Cardiac muscle cell (in vitro differentiated cells and primary cell): ENCODE results near the gene ANKRD11. TPM values are rescaled to one million over a fixed set of nuclear protein-coding genes. Genes with fewer than 3 reads are reported as not detected.

Experiments
- DNase-seq, 2 donors: peaks; one replicate each; pipeline versions ENCODE4 v3.0.0 to v3.0.0-alpha.2; 2010 to 2017; ENCODE audit warnings: low read depth in 1 of 2, low spot score in 1 of 2
- H3K27ac ChIP-seq: fragments of 200-600 bp; sonication (generic); 2 replicates; pipeline ENCODE4 v1.5.1; 2016
- H3K27me3 ChIP-seq: fragments of 200-600 bp; sonication (generic); 2 replicates; pipeline ENCODE4 v1.6.0; 2016; ENCODE audit warnings: control low read depth
- H3K36me3 ChIP-seq: fragments of 200-600 bp; sonication (generic); 2 replicates; pipeline ENCODE4 v1.5.1; 2016; ENCODE audit warnings: control low read depth
- H3K4me1 ChIP-seq: fragments of 200-600 bp; sonication (generic); 2 replicates; pipeline ENCODE4 v1.8.1; 2017; ENCODE audit warnings: low read depth, mild to moderate bottlenecking, mixed run types
- H3K4me3 ChIP-seq: fragments of 200-600 bp; sonication (generic); 2 replicates; pipeline ENCODE4 v1.5.1; 2016; ENCODE audit warnings: mild to moderate bottlenecking
- H3K9me3 ChIP-seq: fragments of 200-600 bp; sonication (generic); 2 replicates; pipeline ENCODE4 v1.5.1; 2017; ENCODE audit warnings: low read depth, mild to moderate bottlenecking, control low read depth
- polyA plus RNA-seq: library from polyadenylated mRNA; unstranded; fragments of >200 nt; fragmentation: Nextera tagmentation; extraction: Ambion mirVana; gene quantifications from 2 replicates; pipeline ENCODE4 v1.2.1, GENCODE V29; 2016
- total RNA-seq: library from RNA; depleted of rRNA; stranded (reverse); fragments of >200 nt; gene quantifications from 2 replicates; pipeline ENCODE4 v1.2.3, GENCODE V29; 2016
- TF ChIP-seq, protein P1 (sequence below): IDR thresholded peaks from 2 replicates; pipeline ENCODE4 v1.5.1; 2012; ENCODE audit warnings: low read depth, mild to moderate bottlenecking, low read length

The ANKRD11 gene
- total and polyA plus RNA-seq, 2 experiments from 2014 or later: 111 to 131 TPM

DNA sequence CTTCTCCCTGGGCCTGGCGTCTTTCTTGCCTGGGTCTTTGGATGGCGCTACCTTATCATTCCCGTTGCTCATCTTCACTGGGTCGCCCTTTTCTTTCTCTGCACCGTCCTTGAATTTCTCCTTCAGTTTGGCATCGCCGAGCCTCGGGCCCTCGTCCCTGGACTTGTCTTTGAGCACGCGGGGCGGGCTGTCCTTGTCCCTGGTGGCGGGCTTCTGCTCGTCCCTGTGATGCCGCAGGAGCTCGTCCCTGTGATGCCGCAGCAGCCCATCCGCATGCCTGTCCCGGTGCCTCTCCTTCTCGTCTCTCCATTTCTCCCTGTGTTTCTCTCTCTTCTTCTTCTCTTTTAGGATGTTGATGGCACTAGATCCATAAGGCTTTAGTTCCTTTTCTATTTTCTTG, 208.5 kb downstream of the ANKRD11 start:
- Histone ChIP-seq H3K36me3 (peaks cover 40% of the 10 kb centered on the region), H3K4me3 (no peak overlapping the region), H3K9me3 (no peaks in the 10 kb centered on the region), H3K4me1 (peaks cover 19% of the 10 kb centered on the region), H3K27me3 (no peaks in the 10 kb centered on the region), H3K27ac (no peak overlapping the region)
- DNase-seq: no peak
- TF ChIP-seq, protein P1, sequence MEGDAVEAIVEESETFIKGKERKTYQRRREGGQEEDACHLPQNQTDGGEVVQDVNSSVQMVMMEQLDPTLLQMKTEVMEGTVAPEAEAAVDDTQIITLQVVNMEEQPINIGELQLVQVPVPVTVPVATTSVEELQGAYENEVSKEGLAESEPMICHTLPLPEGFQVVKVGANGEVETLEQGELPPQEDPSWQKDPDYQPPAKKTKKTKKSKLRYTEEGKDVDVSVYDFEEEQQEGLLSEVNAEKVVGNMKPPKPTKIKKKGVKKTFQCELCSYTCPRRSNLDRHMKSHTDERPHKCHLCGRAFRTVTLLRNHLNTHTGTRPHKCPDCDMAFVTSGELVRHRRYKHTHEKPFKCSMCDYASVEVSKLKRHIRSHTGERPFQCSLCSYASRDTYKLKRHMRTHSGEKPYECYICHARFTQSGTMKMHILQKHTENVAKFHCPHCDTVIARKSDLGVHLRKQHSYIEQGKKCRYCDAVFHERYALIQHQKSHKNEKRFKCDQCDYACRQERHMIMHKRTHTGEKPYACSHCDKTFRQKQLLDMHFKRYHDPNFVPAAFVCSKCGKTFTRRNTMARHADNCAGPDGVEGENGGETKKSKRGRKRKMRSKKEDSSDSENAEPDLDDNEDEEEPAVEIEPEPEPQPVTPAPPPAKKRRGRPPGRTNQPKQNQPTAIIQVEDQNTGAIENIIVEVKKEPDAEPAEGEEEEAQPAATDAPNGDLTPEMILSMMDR: no peak

GRCh38 chr16:89281189-89281577, 209.2 kb downstream of the ANKRD11 start:
- Histone ChIP-seq H3K27ac (no peak overlapping the region), H3K27me3 (no peaks in the 10 kb centered on the region), H3K4me3 (no peak overlapping the region), H3K36me3 (peaks cover 33% of the 10 kb centered on the region), H3K9me3 (no peaks in the 10 kb centered on the region), H3K4me1 (peaks cover 19% of the 10 kb centered on the region)
- TF ChIP-seq, protein P1: no peak
- DNase-seq: no peak

DNA sequence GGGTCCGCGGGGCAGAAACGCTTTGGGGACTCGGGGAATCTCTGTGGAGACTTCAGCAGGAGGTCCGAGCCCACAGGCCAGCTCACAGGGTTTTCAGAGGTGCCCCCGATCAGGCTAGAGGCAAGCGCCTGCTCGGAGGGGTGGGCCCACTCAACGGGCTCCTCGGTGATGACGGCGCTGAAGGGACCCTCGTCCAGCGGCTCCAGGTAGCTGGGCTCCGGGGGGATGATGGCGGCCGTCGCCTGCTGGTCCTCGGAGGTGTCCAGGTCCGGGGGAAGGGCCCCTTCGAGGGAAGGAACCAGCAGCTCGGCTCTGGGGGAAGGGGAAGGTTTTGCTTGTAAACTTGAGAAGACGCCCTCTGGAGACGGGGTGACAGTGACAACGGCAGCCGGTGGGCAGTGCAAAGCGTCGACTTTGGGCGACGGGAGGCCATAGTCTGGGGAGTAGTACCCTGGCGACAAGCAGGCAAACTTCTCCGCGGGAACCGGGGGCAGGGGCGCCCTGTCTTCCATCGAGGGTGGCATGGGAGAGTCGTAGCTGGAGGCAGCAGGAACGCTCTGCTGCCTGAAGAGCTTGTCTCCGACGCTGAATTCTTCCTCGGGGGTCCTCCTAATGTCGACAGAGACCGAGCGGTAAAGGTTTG, 209.7 kb downstream of the ANKRD11 start:
- no peaks in the 10 kb centered on the region for H3K27me3 ChIP-seq
- H3K9me3 ChIP-seq: no peaks in the 10 kb centered on the region
- H3K4me1 ChIP-seq: peaks cover 19% of the 10 kb centered on the region
- TF ChIP-seq, protein P1: no peak
- no peak overlapping the region for H3K4me3 ChIP-seq
- no peak overlapping the region for H3K27ac ChIP-seq
- no peak for DNase-seq
- peaks cover 28% of the 10 kb centered on the region for H3K36me3 ChIP-seq

DNA sequence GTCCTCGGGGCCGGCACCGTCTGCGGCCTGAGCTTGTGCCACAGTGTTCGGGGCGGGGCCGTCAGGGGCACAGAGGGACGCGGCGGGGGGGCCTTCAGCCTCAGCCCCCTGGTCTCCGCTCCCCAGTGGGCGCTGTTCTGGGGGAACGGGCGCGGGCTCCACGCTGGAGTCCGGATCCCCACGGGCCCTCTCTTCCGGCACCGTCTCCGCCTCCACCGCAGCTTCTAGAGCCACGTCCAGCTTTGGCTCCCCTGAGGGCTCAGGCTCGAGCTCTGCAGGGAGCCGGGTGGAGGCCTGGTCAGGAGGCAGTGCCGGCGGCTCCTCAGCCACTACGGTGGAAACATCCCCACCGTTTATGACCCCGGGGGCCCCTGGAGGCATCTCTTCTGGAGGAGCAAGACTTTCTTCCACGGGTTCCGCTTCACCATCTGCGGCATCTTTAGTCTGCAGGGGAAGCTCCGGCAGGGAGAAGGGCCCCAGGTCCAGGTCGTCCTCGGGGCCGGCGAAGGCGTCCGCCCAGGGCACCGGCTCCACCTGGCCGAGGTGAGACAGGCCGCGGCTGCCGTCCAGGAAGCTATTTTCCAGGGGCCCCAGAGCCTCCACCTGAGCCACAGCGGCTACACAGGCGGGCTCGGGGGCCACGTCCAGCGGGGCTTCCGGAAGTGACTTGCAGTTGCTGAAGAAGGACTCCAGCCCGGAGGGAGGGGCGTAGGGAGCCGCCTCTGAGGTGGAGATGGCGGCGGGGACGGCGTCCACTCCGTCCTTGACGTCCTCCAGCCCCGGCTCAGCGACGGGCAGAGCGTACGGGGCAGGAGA, 210.5 kb downstream of the ANKRD11 start:
- DNase-seq: no peak
- Histone ChIP-seq H3K27me3 (no peaks in the 10 kb centered on the region), H3K4me3 (no peak overlapping the region), H3K4me1 (peaks cover 19% of the 10 kb centered on the region), H3K36me3 (peaks cover 21% of the 10 kb centered on the region), H3K27ac (no peak overlapping the region), H3K9me3 (no peaks in the 10 kb centered on the region)
- TF ChIP-seq, protein P1: no peak

DNA sequence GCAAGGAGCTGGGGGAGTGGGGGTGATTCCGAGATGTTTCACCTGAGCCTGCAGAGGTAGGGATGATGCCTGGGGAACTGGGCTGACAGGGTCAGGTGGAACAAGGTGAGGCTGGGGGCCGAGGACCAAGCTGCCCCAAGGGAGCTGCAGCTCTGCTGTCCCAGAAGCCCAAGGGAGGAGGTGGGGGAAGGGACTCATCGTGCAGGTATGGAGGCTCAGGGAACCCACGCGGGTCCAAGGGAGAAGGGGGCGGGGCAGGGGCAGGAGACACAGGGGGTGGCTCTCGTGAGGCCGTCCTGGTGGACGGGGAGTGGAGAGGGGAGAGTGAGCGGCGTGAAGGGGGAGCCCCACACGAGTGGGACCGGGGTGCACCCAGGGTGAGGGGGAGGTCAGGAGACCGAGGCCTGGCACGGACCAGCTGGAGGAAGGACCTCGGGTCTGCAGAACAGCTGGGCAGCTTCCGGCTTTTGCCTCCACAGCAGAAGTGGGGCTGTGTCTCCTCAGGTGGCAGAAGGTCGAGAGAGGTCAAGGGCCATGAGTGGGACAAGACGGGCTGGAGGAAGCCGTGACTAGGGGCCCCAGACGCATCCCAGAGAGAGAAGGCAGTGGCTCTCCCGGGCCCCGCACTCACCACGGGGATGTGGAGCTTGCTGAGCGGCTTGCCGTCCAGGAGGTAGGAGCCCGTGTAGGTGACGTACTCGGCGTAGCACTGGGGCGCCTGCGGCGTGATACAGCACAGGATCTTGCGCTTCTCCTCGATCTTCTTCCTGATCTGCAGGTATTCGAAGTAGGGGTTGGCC, 211.7 kb downstream of the ANKRD11 start:
- DNase-seq: no peak
- TF ChIP-seq, protein P1: no peak
- Histone ChIP-seq H3K4me1 (peaks cover 19% of the 10 kb centered on the region), H3K4me3 (no peak overlapping the region), H3K36me3 (peaks cover 27% of the 10 kb centered on the region), H3K9me3 (no peaks in the 10 kb centered on the region), H3K27me3 (no peaks in the 10 kb centered on the region), H3K27ac (peak overlapping the region; percentile 87)
